HEK293 (cell line): ENCODE measurements around the gene ZNF524.

Experiments used
- ZNF155 ChIP-seq: fragments of 450-650 bp; formaldehyde crosslinking; IDR thresholded peaks from 2 replicates; pipeline ENCODE4 v1.5.1; 2016; ENCODE audit warnings: missing biosample characterization, missing genetic modification characterization
- ZNF366 ChIP-seq: fragments of 450-650 bp; formaldehyde crosslinking; conservative IDR thresholded peaks from 2 replicates; pipeline ENCODE4 v1.5.1; 2016; ENCODE audit warnings: missing biosample characterization, missing genetic modification characterization
- ZNF660 ChIP-seq: fragments of 450-650 bp; IDR thresholded peaks from 2 replicates; pipeline ENCODE4 v1.5.1; 2018; ENCODE audit warnings: missing biosample characterization, mild to moderate bottlenecking, missing genetic modification characterization
- ZNF837 ChIP-seq: fragments of 450-650 bp; formaldehyde crosslinking; IDR thresholded peaks from 2 replicates; pipeline ENCODE4 v1.5.1; 2016; ENCODE audit warnings: missing biosample characterization, missing genetic modification characterization
- TF ChIP-seq, protein P1 (sequence below): fragments of 450-650 bp; formaldehyde crosslinking; IDR thresholded peaks from 2 replicates; pipeline ENCODE4 v1.5.1; 2016; ENCODE audit warnings: missing biosample characterization, missing genetic modification characterization

DNA sequence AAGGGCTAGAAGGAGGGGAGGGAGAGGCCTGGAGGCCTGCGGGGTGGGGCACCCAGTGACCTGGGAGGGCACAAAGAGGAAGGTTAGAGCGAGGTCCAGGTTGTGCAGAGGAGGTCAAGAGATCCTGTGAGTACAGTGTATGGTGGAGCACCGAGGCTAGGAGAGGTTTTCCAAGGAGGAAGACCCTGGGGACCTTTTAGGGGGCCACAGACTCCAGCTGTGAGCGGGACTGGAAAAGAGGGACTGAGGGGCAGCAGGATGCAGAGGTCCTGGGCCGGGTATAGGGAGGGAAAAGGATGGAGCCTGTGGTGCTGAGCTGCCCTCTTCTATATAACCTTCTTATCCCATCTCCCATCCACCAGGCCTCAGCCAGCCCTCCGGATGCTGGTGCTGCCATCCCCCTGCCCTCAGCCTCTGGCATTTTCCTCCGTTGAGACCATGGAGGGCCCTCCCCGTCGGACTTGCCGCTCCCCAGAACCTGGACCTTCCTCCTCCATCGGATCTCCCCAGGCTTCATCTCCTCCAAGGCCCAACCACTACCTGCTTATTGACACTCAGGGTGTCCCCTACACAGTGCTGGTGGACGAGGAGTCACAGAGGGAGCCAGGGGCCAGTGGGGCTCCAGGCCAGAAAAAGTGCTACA lies 44.2 kb downstream of the ZNF524 start:
- TF ChIP-seq, protein P1, sequence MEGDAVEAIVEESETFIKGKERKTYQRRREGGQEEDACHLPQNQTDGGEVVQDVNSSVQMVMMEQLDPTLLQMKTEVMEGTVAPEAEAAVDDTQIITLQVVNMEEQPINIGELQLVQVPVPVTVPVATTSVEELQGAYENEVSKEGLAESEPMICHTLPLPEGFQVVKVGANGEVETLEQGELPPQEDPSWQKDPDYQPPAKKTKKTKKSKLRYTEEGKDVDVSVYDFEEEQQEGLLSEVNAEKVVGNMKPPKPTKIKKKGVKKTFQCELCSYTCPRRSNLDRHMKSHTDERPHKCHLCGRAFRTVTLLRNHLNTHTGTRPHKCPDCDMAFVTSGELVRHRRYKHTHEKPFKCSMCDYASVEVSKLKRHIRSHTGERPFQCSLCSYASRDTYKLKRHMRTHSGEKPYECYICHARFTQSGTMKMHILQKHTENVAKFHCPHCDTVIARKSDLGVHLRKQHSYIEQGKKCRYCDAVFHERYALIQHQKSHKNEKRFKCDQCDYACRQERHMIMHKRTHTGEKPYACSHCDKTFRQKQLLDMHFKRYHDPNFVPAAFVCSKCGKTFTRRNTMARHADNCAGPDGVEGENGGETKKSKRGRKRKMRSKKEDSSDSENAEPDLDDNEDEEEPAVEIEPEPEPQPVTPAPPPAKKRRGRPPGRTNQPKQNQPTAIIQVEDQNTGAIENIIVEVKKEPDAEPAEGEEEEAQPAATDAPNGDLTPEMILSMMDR (tag by site-specific recombination) = no peak
- TF ChIP-seq ZNF837 (tag by site-specific recombination) (no peak), ZNF366 (no peak), ZNF660 (no peak), ZNF155 (tag by site-specific recombination) (no peak)
